ENCODE measurements around the gene ANKRD12.

ANKRD12 gene

DNA sequence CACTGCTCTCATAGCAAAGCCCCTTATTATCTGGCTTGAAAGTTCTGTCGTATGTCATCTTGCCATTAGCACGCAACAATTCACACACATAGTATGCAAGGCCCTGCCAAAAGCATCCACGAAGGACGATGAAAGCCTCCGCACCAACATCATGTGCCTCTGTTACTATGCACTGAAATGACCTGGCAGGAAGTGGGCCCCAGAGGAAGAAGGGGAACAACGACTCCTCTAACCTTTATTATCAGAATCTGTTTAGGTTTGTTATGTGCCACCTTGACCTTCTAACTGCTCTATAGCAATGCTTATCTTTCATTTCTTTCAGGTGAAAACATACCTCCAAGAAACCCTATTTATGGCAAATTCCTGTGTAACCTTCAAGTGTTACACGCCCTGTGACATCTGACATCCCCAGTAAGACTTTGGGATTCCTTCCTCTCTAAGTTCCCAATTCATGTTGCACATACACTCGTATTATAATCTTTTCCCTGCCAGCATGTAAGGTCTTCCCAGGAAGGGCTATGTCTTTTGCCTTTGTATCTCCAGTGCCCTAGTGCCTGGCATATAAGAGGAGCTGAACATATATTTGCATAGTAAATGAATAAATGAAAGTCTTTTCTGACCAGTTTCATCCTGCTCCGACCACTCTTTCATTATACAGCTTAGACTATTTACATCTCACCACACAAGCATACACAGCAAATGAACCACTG is 41.1 kb upstream of the ANKRD12 start:
- H3K27me3 ChIP-seq (ENCODE audit: control insufficient read depth, insufficient read depth, low read length, poor library complexity, severe bottlenecking), result no peaks in the 10 kb centered on the region
- H3K36me3 ChIP-seq (ENCODE audit: control insufficient read depth, insufficient read depth, low read length), result no peaks in the 10 kb centered on the region
- no peak overlapping the region for H3K27ac ChIP-seq (ENCODE audit: insufficient read depth, low read depth, low read length, poor library complexity, severe bottlenecking)
- WGBS, 2 experiments, result 87 to 92% methylated on average over 8 to 9 of the region's 9 CpGs
- H3K4me1 ChIP-seq (ENCODE audit: control insufficient read depth, insufficient read depth, low read length), result no peaks in the 10 kb centered on the region
- no peaks in the 10 kb centered on the region for H3K9me3 ChIP-seq (ENCODE audit: control insufficient read depth, low read length)
- no peak overlapping the region for H3K4me3 ChIP-seq (ENCODE audit: insufficient read depth, low read depth, low read length)

DNA sequence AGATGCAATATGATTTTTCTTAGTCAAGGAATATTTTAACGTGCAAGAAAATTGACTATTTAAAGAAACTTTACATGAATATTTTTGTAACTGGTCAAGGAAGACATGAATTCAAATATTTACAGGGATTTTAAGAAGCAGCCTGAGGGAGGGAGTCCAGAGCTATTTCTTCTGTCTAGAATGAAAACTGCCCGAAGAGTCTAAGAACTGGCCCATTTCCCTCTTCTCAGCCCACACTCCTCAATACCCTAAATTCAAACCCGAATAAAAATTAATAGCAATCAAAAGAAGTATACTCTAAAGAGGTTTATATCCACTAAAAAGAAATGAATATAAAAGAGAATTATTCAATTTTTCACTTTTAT is 40.6 kb upstream of the ANKRD12 start:
- no peaks in the 10 kb centered on the region for H3K27me3 ChIP-seq (ENCODE audit: control insufficient read depth, insufficient read depth, low read length, poor library complexity, severe bottlenecking)
- H3K36me3 ChIP-seq (ENCODE audit: control insufficient read depth, insufficient read depth, low read length), result no peaks in the 10 kb centered on the region
- H3K27ac ChIP-seq (ENCODE audit: insufficient read depth, low read depth, low read length, poor library complexity, severe bottlenecking), result no peak overlapping the region
- no peak overlapping the region for H3K4me3 ChIP-seq (ENCODE audit: insufficient read depth, low read depth, low read length)
- H3K9me3 ChIP-seq (ENCODE audit: control insufficient read depth, low read length), result no peaks in the 10 kb centered on the region
- no peaks in the 10 kb centered on the region for H3K4me1 ChIP-seq (ENCODE audit: control insufficient read depth, insufficient read depth, low read length)
- 91 to 100% methylated on average over 1 to 2 of the region's 3 CpGs for WGBS, 2 experiments

DNA sequence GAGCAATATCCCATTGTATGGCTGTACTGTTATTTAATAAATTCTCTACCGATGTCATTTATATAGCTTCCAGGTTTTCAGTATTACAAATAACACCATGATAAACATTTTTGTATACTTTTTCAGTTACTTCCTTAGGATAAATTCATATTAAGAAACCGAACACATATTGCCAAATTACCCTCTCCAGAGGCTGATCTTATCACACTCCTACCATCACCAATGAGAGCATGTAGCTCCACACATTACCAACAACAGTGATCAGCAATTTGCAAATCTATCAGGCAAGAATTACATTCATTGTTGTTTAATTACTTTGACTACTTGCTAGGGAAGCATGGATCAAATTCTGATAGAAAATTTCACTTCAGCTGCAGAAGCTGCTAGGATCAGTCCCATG is 39.9 kb upstream of the ANKRD12 start:
- Histone ChIP-seq H3K36me3 (ENCODE audit: control insufficient read depth, insufficient read depth, low read length) (no peaks in the 10 kb centered on the region), H3K4me1 (ENCODE audit: control insufficient read depth, insufficient read depth, low read length) (peaks cover 2% of the 10 kb centered on the region), H3K27me3 (ENCODE audit: control insufficient read depth, insufficient read depth, low read length, poor library complexity, severe bottlenecking) (no peaks in the 10 kb centered on the region), H3K9me3 (ENCODE audit: control insufficient read depth, low read length) (no peaks in the 10 kb centered on the region), H3K4me3 (ENCODE audit: insufficient read depth, low read depth, low read length) (no peak overlapping the region), H3K27ac (ENCODE audit: insufficient read depth, low read depth, low read length, poor library complexity, severe bottlenecking) (no peak overlapping the region)
- WGBS, 2 experiments, result 85 to 95% methylated on average over 2 of the region's 2 CpGs

DNA sequence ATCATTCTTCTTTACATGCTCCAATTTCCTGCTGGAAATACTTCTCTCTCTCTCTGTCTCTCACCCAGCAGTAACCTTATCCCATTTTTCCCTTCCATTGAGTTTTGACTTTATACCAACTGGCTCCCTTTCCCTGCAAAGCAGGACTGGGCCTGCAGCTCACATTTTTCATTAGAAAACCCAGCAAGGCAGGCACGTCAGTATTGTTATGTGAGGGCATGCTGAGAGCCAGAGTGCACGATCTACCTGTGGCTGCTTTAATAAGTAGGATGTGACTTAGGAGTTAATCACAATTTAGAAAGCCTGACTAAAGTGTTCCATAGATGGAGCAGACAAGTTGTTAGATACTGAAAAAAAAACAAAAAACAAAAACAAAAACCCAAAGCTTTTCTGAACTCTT is 39.2 kb upstream of the ANKRD12 start:
- no peaks in the 10 kb centered on the region for H3K36me3 ChIP-seq (ENCODE audit: control insufficient read depth, insufficient read depth, low read length)
- no peak overlapping the region for H3K27ac ChIP-seq (ENCODE audit: insufficient read depth, low read depth, low read length, poor library complexity, severe bottlenecking)
- WGBS, 2 experiments, result 18 to 22% methylated on average over 2 of the region's 2 CpGs
- H3K4me1 ChIP-seq (ENCODE audit: control insufficient read depth, insufficient read depth, low read length), result peaks cover 4% of the 10 kb centered on the region
- no peaks in the 10 kb centered on the region for H3K9me3 ChIP-seq (ENCODE audit: control insufficient read depth, low read length)
- H3K27me3 ChIP-seq (ENCODE audit: control insufficient read depth, insufficient read depth, low read length, poor library complexity, severe bottlenecking), result no peaks in the 10 kb centered on the region
- H3K4me3 ChIP-seq (ENCODE audit: insufficient read depth, low read depth, low read length), result no peak overlapping the region

DNA sequence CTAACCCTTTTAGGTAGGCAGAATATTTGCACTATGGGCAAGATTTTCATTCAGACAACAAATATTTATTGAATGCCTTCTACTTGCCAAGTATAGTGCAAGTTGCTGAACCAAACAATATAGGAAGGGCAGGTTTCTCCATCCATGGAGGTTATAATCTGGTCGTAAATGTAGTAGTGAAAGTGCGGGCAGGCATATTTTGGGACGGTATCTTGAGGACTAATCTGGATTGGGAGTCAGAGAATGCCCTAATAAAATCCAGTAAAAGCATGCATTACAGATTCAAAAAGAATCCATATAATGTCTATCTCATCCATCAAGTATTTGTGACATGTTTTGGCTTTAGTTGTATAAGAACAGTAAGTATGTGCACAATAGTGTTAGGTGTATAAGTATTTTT is 35.8 kb upstream of the ANKRD12 start:
- Histone ChIP-seq H3K27ac (ENCODE audit: insufficient read depth, low read depth, low read length, poor library complexity, severe bottlenecking) (no peak overlapping the region), H3K36me3 (ENCODE audit: control insufficient read depth, insufficient read depth, low read length) (no peaks in the 10 kb centered on the region), H3K27me3 (ENCODE audit: control insufficient read depth, insufficient read depth, low read length, poor library complexity, severe bottlenecking) (no peaks in the 10 kb centered on the region), H3K4me1 (ENCODE audit: control insufficient read depth, insufficient read depth, low read length) (peaks cover 16% of the 10 kb centered on the region), H3K9me3 (ENCODE audit: control insufficient read depth, low read length) (no peaks in the 10 kb centered on the region), H3K4me3 (ENCODE audit: insufficient read depth, low read depth, low read length) (no peak overlapping the region)
- 93% methylated on average over 3 of the region's 3 CpGs for WGBS, 2 experiments

DNA sequence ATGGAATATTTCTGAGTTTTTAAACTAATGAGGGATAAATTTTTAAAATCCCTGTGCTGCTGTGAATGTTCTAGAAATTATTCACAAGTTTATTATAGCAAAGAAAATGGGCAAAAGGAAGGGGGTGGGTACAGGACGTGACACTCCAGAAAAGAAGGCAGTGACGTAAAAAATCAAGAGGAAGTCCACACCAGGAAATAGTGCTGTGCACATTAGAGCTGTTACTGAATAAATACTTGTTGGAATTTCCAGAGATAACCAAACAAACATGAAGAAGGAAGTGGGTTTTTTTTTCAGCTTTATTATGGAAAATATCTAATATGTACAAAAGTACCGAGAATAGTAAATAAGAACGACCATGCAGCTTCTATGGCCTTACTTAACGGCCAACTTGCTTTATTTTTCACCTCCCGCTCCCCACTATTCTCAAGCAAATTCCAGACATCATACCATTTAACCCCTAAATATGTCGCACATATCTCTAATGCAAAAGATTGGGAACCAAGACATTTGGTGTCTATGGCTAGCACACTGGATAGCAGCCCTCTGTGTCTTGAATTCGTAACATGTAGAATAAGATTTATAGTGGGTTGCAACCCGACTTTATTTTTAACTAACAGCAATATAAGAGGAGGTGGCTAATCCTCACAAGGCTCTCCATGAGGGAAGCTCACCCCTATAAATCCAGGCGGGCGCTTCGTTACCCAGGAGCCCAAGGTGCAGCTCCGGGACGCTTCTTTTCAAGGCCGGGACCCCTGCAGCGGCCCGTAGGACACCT is 34.7 kb upstream of the ANKRD12 start:
- 18 to 21% methylated on average over 17 of the region's 17 CpGs for WGBS, 2 experiments
- H3K27me3 ChIP-seq (ENCODE audit: control insufficient read depth, insufficient read depth, low read length, poor library complexity, severe bottlenecking), result no peaks in the 10 kb centered on the region
- H3K36me3 ChIP-seq (ENCODE audit: control insufficient read depth, insufficient read depth, low read length), result no peaks in the 10 kb centered on the region
- H3K9me3 ChIP-seq (ENCODE audit: control insufficient read depth, low read length), result no peaks in the 10 kb centered on the region
- H3K4me1 ChIP-seq (ENCODE audit: control insufficient read depth, insufficient read depth, low read length), result peaks cover 24% of the 10 kb centered on the region
- H3K27ac ChIP-seq (ENCODE audit: insufficient read depth, low read depth, low read length, poor library complexity, severe bottlenecking), result no peak overlapping the region
- peak overlapping the region; percentile 69 for H3K4me3 ChIP-seq (ENCODE audit: insufficient read depth, low read depth, low read length)

DNA sequence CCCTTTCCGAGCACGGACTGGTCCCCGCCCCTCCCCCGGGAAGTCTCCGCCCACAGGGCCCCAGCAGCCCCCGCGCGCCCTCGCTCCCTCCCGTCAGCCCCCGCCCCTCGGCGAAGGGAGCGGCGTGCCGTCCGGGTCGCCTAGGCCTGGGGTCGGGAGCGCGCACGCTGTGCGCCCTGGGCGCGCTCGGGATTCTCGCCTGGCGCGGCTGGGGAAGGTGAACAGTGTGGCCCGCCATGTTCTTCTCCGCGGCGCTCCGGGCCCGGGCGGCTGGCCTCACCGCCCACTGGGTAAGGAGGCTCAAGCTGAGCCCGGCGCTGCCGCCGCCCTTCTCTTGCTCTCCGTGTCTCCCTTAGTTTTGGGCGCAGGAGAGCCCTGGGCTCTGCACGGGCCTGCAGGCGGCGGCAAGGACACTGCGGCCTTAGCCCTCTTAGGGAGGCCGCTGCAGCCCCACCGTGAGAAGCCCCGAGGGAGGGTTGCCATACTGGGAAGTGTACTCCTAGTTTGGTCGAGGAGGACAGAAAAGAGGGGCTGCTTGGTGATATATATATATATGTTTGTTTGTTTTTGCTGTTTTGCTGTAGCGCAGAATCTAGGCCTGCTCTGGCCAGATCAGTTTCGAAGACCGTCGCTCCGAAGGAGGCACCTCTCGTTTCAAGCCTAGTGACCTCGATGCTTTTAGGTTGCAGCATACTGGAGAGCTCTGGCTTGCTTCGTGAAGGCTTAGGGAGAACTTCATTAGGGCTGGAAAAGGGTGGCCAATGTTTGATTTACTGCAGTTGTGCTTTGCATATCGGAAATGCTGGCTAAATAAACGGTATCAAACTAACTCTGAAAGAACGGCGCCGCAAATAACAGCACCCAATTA is 33.8 kb upstream of the ANKRD12 start, which contains the start of gene NDUFV2:
Gene NDUFV2, plus strand, starts transcription at position 192 of the 868 bp plus-strand sequence. Its CDS starts 45 bp downstream, at position 237.
- H3K36me3 ChIP-seq (ENCODE audit: control insufficient read depth, insufficient read depth, low read length), result no peaks in the 10 kb centered on the region
- 1% methylated on average over 64 of the region's 64 CpGs for WGBS, 2 experiments
- peak within 1 kb of the TSS; percentile 68 for H3K27ac ChIP-seq (ENCODE audit: insufficient read depth, low read depth, low read length, poor library complexity, severe bottlenecking)
- no peaks in the 10 kb centered on the region for H3K9me3 ChIP-seq (ENCODE audit: control insufficient read depth, low read length)
- H3K4me1 ChIP-seq (ENCODE audit: control insufficient read depth, insufficient read depth, low read length), result peaks cover 24% of the 10 kb centered on the region
- H3K27me3 ChIP-seq (ENCODE audit: control insufficient read depth, insufficient read depth, low read length, poor library complexity, severe bottlenecking), result no peaks in the 10 kb centered on the region
- H3K4me3 ChIP-seq (ENCODE audit: insufficient read depth, low read depth, low read length), result peak within 1 kb of the TSS; percentile 69

DNA sequence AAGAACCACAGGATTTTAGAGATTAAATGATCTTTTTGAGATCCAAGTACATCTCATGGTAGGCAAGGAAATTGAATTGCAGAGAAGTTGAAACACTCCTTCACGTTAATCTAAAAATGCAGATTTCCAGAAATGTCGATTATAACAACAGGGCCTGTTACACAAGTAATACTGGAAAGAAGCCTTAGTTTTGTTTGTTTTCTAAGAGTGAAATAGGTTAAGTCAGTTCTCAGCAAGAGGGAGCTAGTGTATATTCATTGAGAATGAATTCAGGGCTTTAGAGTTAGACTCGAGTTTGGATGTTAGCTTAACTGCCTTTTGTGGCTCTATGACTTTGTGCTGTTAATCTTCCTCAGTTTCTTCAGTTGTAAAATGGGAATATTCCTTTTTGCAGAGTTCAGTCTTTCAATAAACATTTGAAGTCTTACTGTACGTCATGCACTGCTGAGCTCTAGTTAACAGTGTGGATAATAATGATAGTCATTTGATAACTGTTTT is 33.2 kb upstream of the ANKRD12 start:
- Histone ChIP-seq H3K36me3 (ENCODE audit: control insufficient read depth, insufficient read depth, low read length) (no peaks in the 10 kb centered on the region), H3K4me3 (ENCODE audit: insufficient read depth, low read depth, low read length) (peak overlapping the region; percentile 69), H3K27ac (ENCODE audit: insufficient read depth, low read depth, low read length, poor library complexity, severe bottlenecking) (no peak overlapping the region), H3K4me1 (ENCODE audit: control insufficient read depth, insufficient read depth, low read length) (peaks cover 24% of the 10 kb centered on the region), H3K9me3 (ENCODE audit: control insufficient read depth, low read length) (no peaks in the 10 kb centered on the region), H3K27me3 (ENCODE audit: control insufficient read depth, insufficient read depth, low read length, poor library complexity, severe bottlenecking) (no peaks in the 10 kb centered on the region)
- WGBS, 2 experiments, result 6 to 7% methylated on average over 3 to 4 of the region's 4 CpGs

DNA sequence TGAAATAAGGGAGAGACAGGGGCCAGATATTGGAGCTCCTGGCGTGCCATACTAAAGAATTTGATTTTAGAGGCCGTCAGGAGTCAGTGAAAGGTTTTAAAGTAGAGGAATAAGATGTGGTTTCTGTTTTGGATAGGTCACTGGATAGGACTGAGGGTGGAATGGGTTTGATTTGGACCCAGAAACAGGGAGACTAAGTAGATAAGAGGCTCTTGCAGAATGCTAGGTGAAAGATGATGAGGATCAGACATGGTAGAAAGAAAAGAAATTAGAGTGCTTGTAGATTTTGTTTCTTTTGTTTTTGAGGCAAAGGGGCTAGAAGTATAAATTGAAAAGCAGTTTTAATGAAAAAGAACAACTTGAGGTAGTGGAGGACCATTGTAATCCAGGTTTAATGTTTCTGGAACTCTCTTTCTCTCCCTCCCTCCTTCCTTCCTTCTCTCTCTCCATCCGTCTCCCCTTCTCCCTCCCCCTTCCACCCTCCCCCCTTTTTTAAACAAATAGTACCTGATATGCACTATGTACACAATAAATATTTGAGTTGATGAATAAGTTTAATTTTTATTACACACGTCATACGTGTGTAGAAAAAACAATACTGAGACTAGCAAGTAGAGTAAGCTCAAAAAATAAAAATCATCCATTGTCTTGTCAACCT is 32.2 kb upstream of the ANKRD12 start:
- H3K4me1 ChIP-seq (ENCODE audit: control insufficient read depth, insufficient read depth, low read length), result peaks cover 24% of the 10 kb centered on the region

More for the DNA sequence above, 32.2 kb upstream of the ANKRD12 start:
- 24 to 52% methylated on average over 3 to 5 of the region's 5 CpGs for WGBS, 2 experiments
- Histone ChIP-seq H3K36me3 (ENCODE audit: control insufficient read depth, insufficient read depth, low read length) (no peaks in the 10 kb centered on the region), H3K27me3 (ENCODE audit: control insufficient read depth, insufficient read depth, low read length, poor library complexity, severe bottlenecking) (no peaks in the 10 kb centered on the region), H3K4me3 (ENCODE audit: insufficient read depth, low read depth, low read length) (peak overlapping the region; percentile 69), H3K9me3 (ENCODE audit: control insufficient read depth, low read length) (no peaks in the 10 kb centered on the region), H3K27ac (ENCODE audit: insufficient read depth, low read depth, low read length, poor library complexity, severe bottlenecking) (no peak overlapping the region)

Measured in ectodermal cell (in vitro differentiated cells).